Stomach (tissue), 9 donors: ENCODE measurements around the gene KIRREL2. TPM values are rescaled to one million over a fixed set of nuclear protein-coding genes. Genes with fewer than 3 reads are reported as not detected.
A peak's percentile ranks its signal among the peaks of the same experiment; 100 is the strongest.

Source experiments
- DNase-seq, 2 donors: peaks; one replicate each; pipeline versions ENCODE4 v3.0.0 to v3.0.0-alpha.2; 2013 to 2019
- H3K27ac ChIP-seq, 5 donors: fragments of 200-600 bp in 4 of 5; sonication (generic) in 4 of 5; one replicate each; pipeline ENCODE4 v1.5.1; 2013 to 2019; ENCODE audit warnings: mild to moderate bottlenecking in 1 of 5, moderate library complexity in 1 of 5
- H3K27me3 ChIP-seq, 3 donors: fragments of 200-600 bp; sonication (generic); one replicate each; pipeline ENCODE4 v1.5.1; 2017 to 2019; ENCODE audit warnings: mixed run types in 1 of 3
- H3K36me3 ChIP-seq, 4 donors: fragments of 200-600 bp; sonication (generic); 1 replicate in 3 of 4; 2 replicates in 1 of 4; pipeline ENCODE4 v1.5.1; 2016 to 2019
- H3K4me1 ChIP-seq, 4 donors: fragments of 200-600 bp; sonication (generic); one replicate each; pipeline ENCODE4 v1.5.1; 2016 to 2019
- H3K4me3 ChIP-seq, 4 donors: fragments of 200-600 bp; sonication (generic) in 3 of 4; one replicate each; pipeline ENCODE4 v1.5.1; 2016 to 2019; ENCODE audit warnings: mild to moderate bottlenecking in 1 of 4
- H3K9me3 ChIP-seq, 4 donors: fragments of 200-600 bp; sonication (generic); one replicate each; pipeline ENCODE4 v1.5.1; 2016 to 2019
- CTCF ChIP-seq, 7 experiments: fragments of 450-650 bp in 4 of 7; fragments of 200-600 bp in 3 of 7; sonication (generic) in 3 of 7; IDR thresholded peaks; one replicate each; pipeline ENCODE4 v1.5.1; 2016 to 2019; ENCODE audit warnings: antibody characterized with exemption in 7 of 7, control low read depth in 2 of 7, mild to moderate bottlenecking in 1 of 7
- EP300 ChIP-seq: sonication (generic); formaldehyde crosslinking; IDR thresholded peaks from one replicate; pipeline ENCODE4 v1.6.1; 2017; ENCODE audit warnings: antibody characterized with exemption
- POLR2A ChIP-seq, 4 donors: fragments of 450-650 bp; IDR thresholded peaks; one replicate each; pipeline ENCODE4 v1.6.1; 2016; ENCODE audit warnings: antibody characterized with exemption in 4 of 4, control low read depth in 2 of 4, mild to moderate bottlenecking in 1 of 4, moderate library complexity in 1 of 4
- POLR2AphosphoS5 ChIP-seq, 3 donors: sonication (generic); formaldehyde crosslinking; IDR thresholded peaks; one replicate each; pipeline ENCODE4 v1.6.1; 2016; ENCODE audit warnings: antibody characterized with exemption in 3 of 3
- WGBS, 5 donors: extraction: QIAGEN DNeasy Blood & Tissue Kit in 3 of 5; methylation state at CpG; one replicate each; pipeline versions ENCODE4 v1.1.5 to v1.1.7; 2013 to 2018; 5-methylcytosine and 5-hydroxymethylcytosine counted together
- intact Hi-C: fragments of 100-400 bp; cut with DNase I; formaldehyde crosslinking; loops from one replicate; pipeline ENCODE4 v1.15.1; 2023; ENCODE audit warnings: low total_unique reads
- polyA plus RNA-seq, 3 donors: library from polyadenylated mRNA; stranded (reverse); fragments of 200-250 nt; gene quantifications; one replicate each; pipeline ENCODE4 v1.2.3, GENCODE V29; 2013
- total RNA-seq, 5 donors: library from RNA; depleted of rRNA; stranded (reverse); fragments of >200 nt; gene quantifications; one replicate each; pipeline versions ENCODE4 v1.1.0 to v1.2.3, GENCODE V29; 2014 to 2016
- donor health status: healthy with polysubstance abuse.
- donor health status: Bipolar disorder and iron deficiency.
- donor health status: healthy.

KIRREL2 gene
- total and polyA plus RNA-seq, 8 donors = 0.43 to 0.73 (median 0.61) TPM; not detected in 4

DNA sequence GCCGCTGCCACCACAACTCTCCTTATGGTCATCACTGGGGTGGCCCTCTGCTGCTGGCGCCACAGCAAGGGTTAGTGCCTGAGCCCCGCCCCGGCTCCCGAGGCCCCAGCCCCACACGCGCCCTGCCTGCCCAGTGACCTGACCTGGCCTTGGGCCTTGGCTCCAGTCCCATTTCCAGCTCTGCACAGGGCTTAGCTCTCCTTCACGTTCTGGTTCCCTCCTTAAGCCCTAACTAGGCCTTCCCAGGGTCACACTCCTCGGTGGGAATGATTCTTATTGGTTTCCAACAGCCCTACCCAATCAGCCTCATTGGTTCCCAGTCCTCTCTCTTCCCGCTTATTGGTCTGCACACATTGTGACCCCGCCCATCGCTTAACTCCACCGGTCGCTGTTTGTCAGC lies 5.8 kb downstream of the KIRREL2 start:
- H3K27ac ChIP-seq = no peak overlapping the region
- no peak for DNase-seq
- intact Hi-C loops = no loop called here
- TF ChIP-seq EP300 = no peak
- no peak for TF ChIP-seq POLR2AphosphoS5 (IDR thresholded peaks at IDR 0.05)
- TF ChIP-seq CTCF (IDR thresholded peaks at IDR 0.05) = no peak
- no peak for TF ChIP-seq POLR2A (IDR thresholded peaks at IDR 0.05)
- no peaks in the 10 kb centered on the region for H3K36me3 ChIP-seq
- H3K4me3 ChIP-seq = no peak overlapping the region
- H3K4me1 ChIP-seq = peaks cover 0 to 14% (median 11%) of the 10 kb centered on the region in 4 donors
- no peaks in the 10 kb centered on the region for H3K9me3 ChIP-seq
- 56 to 83% (median 69%) methylated on average over 8 to 14 of the region's 14 CpGs for WGBS, 5 donors
- peaks cover 6 to 88% (median 29%) of the 10 kb centered on the region in 3 donors for H3K27me3 ChIP-seq

DNA sequence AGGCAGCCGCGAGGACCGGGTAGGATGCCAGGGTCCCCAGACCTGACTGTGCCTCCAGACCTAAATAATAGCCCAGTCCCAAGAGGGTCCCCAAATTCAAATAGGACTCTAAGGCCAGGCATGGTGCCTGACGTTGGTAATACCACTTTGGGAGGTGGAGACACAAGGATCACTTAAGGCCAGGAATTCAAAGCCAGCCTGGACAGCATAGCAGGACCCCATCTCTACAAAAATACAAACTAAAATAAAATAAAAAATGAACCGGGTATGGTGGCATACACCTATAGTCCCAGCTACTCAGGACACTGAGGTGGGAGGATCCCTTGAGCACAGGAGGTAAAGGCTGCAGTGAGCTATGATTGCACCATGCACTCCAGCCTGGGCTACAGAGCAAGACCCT lies 6.3 kb downstream of the KIRREL2 start:
- WGBS, 5 donors = 88 to 95% (median 90%) methylated on average over 5 of the region's 5 CpGs
- intact Hi-C loops = no loop called here
- Histone ChIP-seq H3K36me3 (no peaks in the 10 kb centered on the region), H3K4me3 (no peak overlapping the region), H3K27ac (no peak overlapping the region), H3K27me3 (peaks cover 6 to 88% (median 29%) of the 10 kb centered on the region in 3 donors), H3K4me1 (peaks cover 1 to 17% (median 13%) of the 10 kb centered on the region in 4 donors), H3K9me3 (no peaks in the 10 kb centered on the region)
- no peak for DNase-seq
- TF ChIP-seq POLR2A (IDR thresholded peaks at IDR 0.05) = no peak
- no peak for TF ChIP-seq EP300
- no peak for TF ChIP-seq CTCF (IDR thresholded peaks at IDR 0.05)
- TF ChIP-seq POLR2AphosphoS5 (IDR thresholded peaks at IDR 0.05) = no peak

DNA sequence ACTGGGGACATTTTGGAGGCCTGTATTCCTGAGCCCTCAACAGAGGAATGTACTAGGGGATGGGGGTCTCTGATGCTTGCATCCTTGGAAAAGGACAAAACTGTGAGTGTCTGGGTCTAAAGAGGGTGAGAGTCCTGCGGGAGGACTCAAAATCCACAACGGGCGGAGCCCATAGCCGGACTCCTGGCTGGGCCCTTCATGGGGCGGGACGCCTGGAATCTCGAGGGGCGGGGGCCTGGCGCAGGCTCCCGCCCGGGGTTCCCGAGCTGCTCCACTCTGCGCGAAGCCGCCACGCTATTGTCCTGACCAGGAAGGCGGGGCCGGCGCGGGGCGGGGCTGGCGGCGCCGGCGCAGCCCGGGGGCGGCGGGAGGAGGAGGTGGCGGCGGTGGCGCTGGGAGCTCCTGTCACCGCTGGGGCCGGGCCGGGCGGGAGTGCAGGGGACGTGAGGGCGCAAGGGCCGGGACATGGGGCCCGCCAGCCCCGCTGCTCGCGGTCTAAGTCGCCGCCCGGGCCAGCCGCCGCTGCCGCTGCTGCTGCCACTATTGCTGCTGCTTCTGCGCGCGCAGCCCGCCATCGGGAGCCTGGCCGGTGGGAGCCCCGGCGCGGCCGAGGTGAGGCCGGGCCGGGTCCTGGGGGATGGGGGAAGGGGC lies 11.6 kb downstream of the KIRREL2 start, which contains the start of gene APLP1:
APLP1 (plus strand) TSS at position 403 of the 651 bp plus-strand sequence; CDS start at position 466, 63 bp downstream.
- 0 to 2% (median 1%) methylated on average over 4 to 58 of the region's 60 CpGs for WGBS, 5 donors
- TF ChIP-seq POLR2AphosphoS5 (IDR thresholded peaks at IDR 0.05) (no peak), POLR2A (IDR thresholded peaks at IDR 0.05) (no peak), CTCF (IDR thresholded peaks at IDR 0.05) (no peak), EP300 (no peak)
- H3K4me3 ChIP-seq = peak within 1 kb of the TSS; percentile 56 to 63 (median 58)
- no peaks in the 10 kb centered on the region for H3K9me3 ChIP-seq
- peaks cover 0 to 80% (median 17%) of the 10 kb centered on the region in 3 donors for H3K27me3 ChIP-seq
- peaks cover 0 to 6% (median 0%) of the 10 kb centered on the region in 4 donors for H3K36me3 ChIP-seq
- intact Hi-C loops = no loop called here
- H3K27ac ChIP-seq = peak within 1 kb of the TSS; percentile 42 to 79 (median 67)
- peaks cover 21 to 27% (median 24%) of the 10 kb centered on the region in 4 donors for H3K4me1 ChIP-seq
- peak; percentile 86 to 90 for DNase-seq

- H3K9me3 ChIP-seq = no peaks in the 10 kb centered on the region
Observed at GRCh38 chr19:35868823-35869326, 12.2 kb downstream of the KIRREL2 start.

More at GRCh38 chr19:35868823-35869326, 12.2 kb downstream of the KIRREL2 start:
- Histone ChIP-seq H3K4me3 (peak overlapping the region; percentile 56 to 63 (median 58)), H3K36me3 (peaks cover 0 to 6% (median 0%) of the 10 kb centered on the region in 4 donors), H3K27ac (peak overlapping the region; percentile 42 to 79 (median 67)), H3K27me3 (peaks cover 0 to 76% (median 17%) of the 10 kb centered on the region in 3 donors), H3K4me1 (peaks cover 21 to 27% (median 24%) of the 10 kb centered on the region in 4 donors)
- 0 to 2% (median 1%) methylated on average over 1 to 15 of the region's 15 CpGs for WGBS, 5 donors
- DNase-seq = no peak
- intact Hi-C loops = no loop called here
- TF ChIP-seq POLR2A (IDR thresholded peaks at IDR 0.05) (no peak), EP300 (no peak), CTCF (IDR thresholded peaks at IDR 0.05) (no peak), POLR2AphosphoS5 (IDR thresholded peaks at IDR 0.05) (no peak)
